Keratinocyte (primary cell): ENCODE measurements around the gene PTPRR. TPM values are rescaled to one million over a fixed set of nuclear protein-coding genes. Genes with fewer than 3 reads are reported as not detected.

Experiments
- DNase-seq: peaks from one replicate; pipeline ENCODE4 v3.0.0-alpha.2; 2011; ENCODE audit warnings: low read depth, missing footprints, low spot score
- FAIRE-seq: peaks from 2 replicates; lab custom pipeline; 2011; peaks lifted over from hg19 to GRCh38; lab: Jason Lieb, UNC
- H2AFZ ChIP-seq: 2 replicates; pipeline ENCODE4 v1.6.0; 2012; ENCODE audit warnings: low read length, control low read depth, inconsistent platforms; ENCODE audit not compliant: control insufficient read depth
- H3K27ac ChIP-seq: 2 replicates; pipeline ENCODE4 v1.5.1; 2011; ENCODE audit warnings: low read length; ENCODE audit not compliant: control insufficient read depth, insufficient read depth
- H3K27me3 ChIP-seq: 3 replicates; pipeline ENCODE4 v1.6.0; 2011; ENCODE audit warnings: low read length; ENCODE audit not compliant: control insufficient read depth, insufficient read depth; ENCODE audit errors: extremely low read depth
- H3K36me3 ChIP-seq, 2 experiments: 2 replicates in 1 of 2; 3 replicates in 1 of 2; pipeline ENCODE4 v1.5.1; 2011; ENCODE audit warnings: low read length in 2 of 2, mild to moderate bottlenecking in 1 of 2; ENCODE audit not compliant: control insufficient read depth in 2 of 2, insufficient read depth in 2 of 2; ENCODE audit errors: extremely low read depth in 1 of 2
- H3K4me1 ChIP-seq: 3 replicates; pipeline ENCODE4 v1.5.1; 2011; ENCODE audit warnings: low read length; ENCODE audit not compliant: control insufficient read depth, insufficient read depth; ENCODE audit errors: extremely low read depth
- H3K4me2 ChIP-seq: 3 replicates; pipeline ENCODE4 v1.6.0; 2011; ENCODE audit warnings: low read depth, low read length; ENCODE audit not compliant: control insufficient read depth, insufficient read depth; ENCODE audit errors: extremely low read depth
- H3K4me3 ChIP-seq, 3 experiments: fragments of 200-600 bp in 1 of 3; sonication (generic) in 1 of 3; 2 replicates in 2 of 3; 3 replicates in 1 of 3; pipeline ENCODE4 v1.5.1; 2011 to 2016; ENCODE audit warnings: low read length in 3 of 3, mild to moderate bottlenecking in 3 of 3, control low read depth in 2 of 3, inconsistent platforms in 1 of 3, low read depth in 1 of 3, mixed read lengths in 1 of 3, mixed run types in 1 of 3, moderate library complexity in 1 of 3; ENCODE audit not compliant: control insufficient read depth in 2 of 3, insufficient read depth in 2 of 3; ENCODE audit errors: extremely low read depth in 1 of 3
- H3K79me2 ChIP-seq: 2 replicates; pipeline ENCODE4 v1.6.0; 2012; ENCODE audit warnings: low read length; ENCODE audit not compliant: control insufficient read depth, insufficient read depth
- H3K9ac ChIP-seq: 3 replicates; pipeline ENCODE4 v1.6.0; 2011; ENCODE audit warnings: low read length; ENCODE audit not compliant: control insufficient read depth, insufficient read depth; ENCODE audit errors: extremely low read depth
- H3K9me1 ChIP-seq: 3 replicates; pipeline ENCODE4 v1.6.0; 2011; ENCODE audit warnings: low read length; ENCODE audit not compliant: control insufficient read depth, insufficient read depth; ENCODE audit errors: extremely low read depth
- H3K9me3 ChIP-seq: 2 replicates; pipeline ENCODE4 v1.5.1; 2012; ENCODE audit warnings: low read depth, low read length; ENCODE audit not compliant: control insufficient read depth
- H4K20me1 ChIP-seq: 3 replicates; pipeline ENCODE4 v1.6.0; 2011; ENCODE audit warnings: low read length; ENCODE audit not compliant: control insufficient read depth, insufficient read depth; ENCODE audit errors: extremely low read depth
- CTCF ChIP-seq, 3 experiments: IDR thresholded peaks in 1 of 3; conservative IDR thresholded peaks in 1 of 3; optimal IDR thresholded peaks in 1 of 3; 2 replicates in 2 of 3; 3 replicates in 1 of 3; pipeline versions ENCODE3 to v1.5.1; 2011; ENCODE audit warnings: low read length in 3 of 3, mild to moderate bottlenecking in 3 of 3, moderate library complexity in 2 of 3, control low read depth in 1 of 3, inconsistent platforms in 1 of 3; ENCODE audit not compliant: insufficient read depth in 2 of 3; ENCODE audit errors: extremely low read depth in 1 of 3
- EZH2 ChIP-seq: IDR thresholded peaks from one replicate; pipeline ENCODE4 v1.6.1; 2012; ENCODE audit warnings: inconsistent platforms, mild to moderate bottlenecking, low read length, moderate library complexity
- dilution Hi-C: fragments of 300-500 bp; cut with MboI; formaldehyde crosslinking; loops from one replicate; pipeline ENCODE4 v1.7.0; 2020; ENCODE audit warnings: low sequenced_read_pairs; ENCODE audit not compliant: extremely low pct_ligation_motif_present
- polyA plus RNA-seq, 5 experiments: library from polyadenylated mRNA; depleted of rRNA in 3 of 5; stranded (reverse) in 3 of 5; stranded (forward) in 1 of 5; unstranded in 1 of 5; fragments of >200 nt; gene quantifications; 1 replicate in 1 of 5; 2 replicates in 3 of 5; 3 replicates in 1 of 5; pipeline versions ENCODE4 v1.2.1 to v1.2.3, GENCODE V29; 2011 to 2012; ENCODE audit warnings: missing spikeins in 2 of 5, low read depth in 1 of 5, low replicate concordance in 1 of 5

PTPRR gene
- polyA plus RNA-seq, 1 donor (not counting 4 experiments of a cell fraction or from before 2014, with no cell fraction given): 3.1 TPM

DNA sequence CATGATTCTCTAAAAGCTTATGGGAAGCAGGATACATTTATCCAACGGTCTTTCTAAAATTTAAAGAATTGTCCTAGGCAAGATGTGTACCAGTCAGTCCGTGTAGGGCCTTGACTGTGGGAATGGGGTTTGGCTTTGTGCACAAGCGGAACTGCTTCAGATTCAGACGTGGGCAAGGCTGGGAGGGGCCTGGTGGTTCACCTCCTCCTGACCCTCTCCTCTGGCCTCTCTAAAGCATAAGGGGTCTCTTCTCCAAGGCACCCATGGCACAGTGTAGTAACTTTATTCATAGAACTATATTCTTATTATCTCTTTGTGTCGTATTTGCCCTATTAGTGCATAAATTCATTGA lies 162.1 kb downstream of the PTPRR start:
- no peaks in the 10 kb centered on the region for H3K79me2 ChIP-seq
- no peaks in the 10 kb centered on the region for H3K27me3 ChIP-seq
- dilution Hi-C loops: no loop called here
- no peak overlapping the region for H3K4me3 ChIP-seq
- H3K9me1 ChIP-seq: no peaks in the 10 kb centered on the region
- H4K20me1 ChIP-seq: no peaks in the 10 kb centered on the region
- peaks cover 12% of the 10 kb centered on the region for H3K4me1 ChIP-seq
- H3K27ac ChIP-seq: no peak overlapping the region
- H3K9me3 ChIP-seq: no peaks in the 10 kb centered on the region
- no peak overlapping the region for H3K9ac ChIP-seq
- H3K4me2 ChIP-seq: no peak overlapping the region
- TF ChIP-seq EZH2: no peak
- FAIRE-seq: no peak
- no peaks in the 10 kb centered on the region for H3K36me3 ChIP-seq
- no peak for DNase-seq
- H2AFZ ChIP-seq: no peak overlapping the region

GRCh38 chr12:70757830-70758493 lies 162.6 kb downstream of the PTPRR start:
- TF ChIP-seq EZH2 (no peak), CTCF (optimal IDR thresholded peaks at IDR 0.05 in 1 of 3, IDR thresholded peaks at IDR 0.05 in 1 of 3, conservative IDR thresholded peaks at IDR 0.05 in 1 of 3; ENCODE audit: extremely low read depth in 1 of 3, insufficient read depth in 2 of 3, low read length in 3 of 3) (no peak)
- H3K9ac ChIP-seq: no peak overlapping the region
- H3K27ac ChIP-seq: no peak overlapping the region
- H3K4me3 ChIP-seq: no peak overlapping the region
- FAIRE-seq (no peak), DNase-seq (no peak)
- H4K20me1 ChIP-seq: no peaks in the 10 kb centered on the region
- H3K27me3 ChIP-seq: no peaks in the 10 kb centered on the region
- dilution Hi-C loops: no loop called here
- no peak overlapping the region for H3K4me2 ChIP-seq
- H3K4me1 ChIP-seq: peaks cover 10% of the 10 kb centered on the region
- H3K79me2 ChIP-seq: no peaks in the 10 kb centered on the region
- no peaks in the 10 kb centered on the region for H3K36me3 ChIP-seq
- H2AFZ ChIP-seq: no peak overlapping the region
- H3K9me3 ChIP-seq: no peaks in the 10 kb centered on the region
- no peaks in the 10 kb centered on the region for H3K9me1 ChIP-seq

GRCh38 chr12:70756791-70757190 lies 163.7 kb downstream of the PTPRR start:
- Histone ChIP-seq H3K9me3 (no peaks in the 10 kb centered on the region), H3K27me3 (no peaks in the 10 kb centered on the region), H3K79me2 (no peaks in the 10 kb centered on the region), H3K9me1 (no peaks in the 10 kb centered on the region), H3K4me3 (no peak overlapping the region), H3K4me1 (peaks cover 10% of the 10 kb centered on the region), H3K4me2 (no peak overlapping the region), H2AFZ (no peak overlapping the region), H4K20me1 (no peaks in the 10 kb centered on the region), H3K9ac (no peak overlapping the region), H3K36me3 (no peaks in the 10 kb centered on the region), H3K27ac (no peak overlapping the region)
- no peak for DNase-seq
- dilution Hi-C loops: no loop called here
- TF ChIP-seq CTCF (optimal IDR thresholded peaks at IDR 0.05 in 1 of 3, IDR thresholded peaks at IDR 0.05 in 1 of 3, conservative IDR thresholded peaks at IDR 0.05 in 1 of 3; ENCODE audit: extremely low read depth in 1 of 3, insufficient read depth in 2 of 3, low read length in 3 of 3): no peak
- TF ChIP-seq EZH2: no peak
- no peak for FAIRE-seq
